ENCODE data around the gene CAPN15.

Gene CAPN15

DNA sequence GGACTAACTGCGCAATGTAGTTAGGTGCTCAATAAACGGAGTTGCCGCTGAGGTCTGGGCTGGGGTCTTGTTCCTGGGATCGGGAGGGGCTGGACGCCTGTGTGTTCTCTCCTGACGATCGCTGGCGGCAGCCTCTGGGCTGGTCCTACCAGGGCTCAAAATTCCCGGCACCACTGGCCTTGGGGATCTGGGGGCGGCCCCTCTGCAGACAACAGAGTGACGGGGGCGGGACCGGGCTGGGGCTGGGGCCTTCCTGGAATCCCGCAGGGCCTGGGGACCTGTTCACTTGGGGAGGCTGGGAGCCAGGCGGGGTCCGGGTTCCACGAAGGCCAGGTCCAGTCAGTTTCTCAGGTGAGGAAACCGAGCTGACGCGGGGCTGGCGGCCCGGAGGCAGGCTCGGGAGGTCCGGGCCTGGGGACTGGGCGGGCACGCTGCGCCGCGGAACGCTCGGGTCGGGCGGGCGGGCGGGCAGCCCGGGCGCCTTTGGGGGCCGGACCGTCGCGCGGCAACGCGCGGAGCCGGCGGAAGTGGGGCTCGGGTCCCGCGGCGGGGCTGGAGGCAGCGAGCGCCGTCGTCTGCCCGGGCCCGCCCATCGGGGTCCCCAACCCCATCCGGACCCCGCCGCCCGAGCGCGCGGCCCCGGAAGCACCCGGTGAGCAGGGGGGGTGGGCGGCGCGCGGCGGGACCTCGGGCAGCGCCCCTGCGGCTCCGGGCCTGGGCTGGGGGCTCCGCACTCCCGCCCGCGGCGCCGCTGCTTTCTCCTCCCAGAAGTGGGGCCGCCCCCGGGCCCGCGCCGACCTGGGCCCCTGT, 42.1 kb downstream of the CAPN15 start, which contains the start of gene PIGQ:
PIGQ (plus strand) TSS at position 524 of the 810 bp plus-strand sequence. CDS start 4,107 bp downstream, outside the sequence.
- peak within 1 kb of the TSS; percentile 70 for H3K27ac ChIP-seq
- TF ChIP-seq ZFX (IDR thresholded peaks at IDR 0.05) = peak; percentile 80; the same call in 1 of the 2 replicates
- TF ChIP-seq, protein P1, sequence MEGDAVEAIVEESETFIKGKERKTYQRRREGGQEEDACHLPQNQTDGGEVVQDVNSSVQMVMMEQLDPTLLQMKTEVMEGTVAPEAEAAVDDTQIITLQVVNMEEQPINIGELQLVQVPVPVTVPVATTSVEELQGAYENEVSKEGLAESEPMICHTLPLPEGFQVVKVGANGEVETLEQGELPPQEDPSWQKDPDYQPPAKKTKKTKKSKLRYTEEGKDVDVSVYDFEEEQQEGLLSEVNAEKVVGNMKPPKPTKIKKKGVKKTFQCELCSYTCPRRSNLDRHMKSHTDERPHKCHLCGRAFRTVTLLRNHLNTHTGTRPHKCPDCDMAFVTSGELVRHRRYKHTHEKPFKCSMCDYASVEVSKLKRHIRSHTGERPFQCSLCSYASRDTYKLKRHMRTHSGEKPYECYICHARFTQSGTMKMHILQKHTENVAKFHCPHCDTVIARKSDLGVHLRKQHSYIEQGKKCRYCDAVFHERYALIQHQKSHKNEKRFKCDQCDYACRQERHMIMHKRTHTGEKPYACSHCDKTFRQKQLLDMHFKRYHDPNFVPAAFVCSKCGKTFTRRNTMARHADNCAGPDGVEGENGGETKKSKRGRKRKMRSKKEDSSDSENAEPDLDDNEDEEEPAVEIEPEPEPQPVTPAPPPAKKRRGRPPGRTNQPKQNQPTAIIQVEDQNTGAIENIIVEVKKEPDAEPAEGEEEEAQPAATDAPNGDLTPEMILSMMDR (conservative IDR thresholded peaks at IDR 0.05) = no peak

GRCh38 chr16:572865-573650, 45.5 kb downstream of the CAPN15 start:
- TF ChIP-seq ZFX (IDR thresholded peaks at IDR 0.05) = no peak
- TF ChIP-seq, protein P1 (conservative IDR thresholded peaks at IDR 0.05) = no peak
- no peak overlapping the region for H3K27ac ChIP-seq

- no peak for TF ChIP-seq ZFX (IDR thresholded peaks at IDR 0.05)
- TF ChIP-seq, protein P1 (conservative IDR thresholded peaks at IDR 0.05) = no peak
Observed at GRCh38 chr16:574021-574760, 46.7 kb downstream of the CAPN15 start.

GRCh38 chr16:575354-576196, 48.1 kb downstream of the CAPN15 start:
- no peak overlapping the region for H3K27ac ChIP-seq
- TF ChIP-seq, protein P1 (conservative IDR thresholded peaks at IDR 0.05) = no peak
- no peak for TF ChIP-seq ZFX (IDR thresholded peaks at IDR 0.05)

More at GRCh38 chr16:574021-574760, 46.7 kb downstream of the CAPN15 start:
- H3K27ac ChIP-seq = no peak overlapping the region

DNA sequence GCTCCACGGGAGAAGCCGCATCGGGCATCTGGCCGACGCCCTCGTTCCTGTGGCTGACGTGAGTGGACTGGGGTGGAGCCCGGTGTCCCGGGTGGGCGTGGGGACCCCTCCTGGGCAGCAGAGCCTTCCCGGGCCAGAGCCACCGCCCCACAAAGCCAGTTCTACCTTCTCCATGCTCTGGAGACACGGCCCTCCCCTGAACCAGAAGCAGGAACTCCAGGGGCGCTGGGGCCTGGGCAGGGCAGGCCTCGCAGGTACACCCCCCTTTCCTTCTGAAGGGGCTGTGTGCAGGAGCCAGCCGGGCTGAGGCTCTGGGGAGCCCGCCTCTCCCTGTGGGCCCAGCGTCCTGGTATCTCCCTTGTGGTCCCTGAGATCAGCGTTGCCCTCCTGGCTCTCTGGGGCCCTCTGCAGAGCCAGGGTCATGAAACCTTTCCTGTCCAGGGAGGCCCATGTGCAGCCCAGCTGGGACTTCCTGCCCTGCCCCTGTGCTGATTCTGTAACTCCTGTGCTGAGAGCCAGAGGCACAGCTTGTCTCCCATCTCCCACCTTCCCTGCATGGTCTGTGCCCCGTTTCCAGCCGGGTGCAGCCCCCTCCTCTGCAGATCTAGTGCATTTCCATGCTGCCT, 48.8 kb downstream of the CAPN15 start:
- H3K27ac ChIP-seq = no peak overlapping the region
- TF ChIP-seq, protein P1 (conservative IDR thresholded peaks at IDR 0.05) = no peak
- no peak for TF ChIP-seq ZFX (IDR thresholded peaks at IDR 0.05)

DNA sequence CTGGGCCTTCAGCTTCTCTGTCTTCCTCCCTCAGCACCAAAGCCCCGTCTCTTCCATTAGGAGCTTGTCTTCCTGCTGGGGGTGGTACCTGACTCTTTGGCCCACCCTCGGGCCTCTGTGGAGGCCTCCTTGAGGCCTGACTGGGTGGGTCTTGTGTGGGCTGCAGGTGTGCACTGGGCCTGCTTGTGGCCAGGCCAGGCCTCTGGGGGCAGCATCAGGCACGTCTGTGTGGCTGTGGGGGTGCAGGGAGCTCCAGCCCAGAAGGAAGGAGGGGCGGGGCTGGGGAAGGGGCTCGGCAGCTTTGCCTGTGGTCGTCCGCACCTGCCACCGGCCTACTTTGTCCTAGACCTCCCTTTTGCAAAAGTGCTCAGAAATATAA, 49.3 kb downstream of the CAPN15 start:
- no peak overlapping the region for H3K27ac ChIP-seq
- TF ChIP-seq, protein P1 (conservative IDR thresholded peaks at IDR 0.05) = no peak
- no peak for TF ChIP-seq ZFX (IDR thresholded peaks at IDR 0.05)

Measured in C4-2B (cell line).